Measurements from ENCODE around the gene RAB3D. TPM values are rescaled to one million over a fixed set of nuclear protein-coding genes. Genes with fewer than 3 reads are reported as not detected.

Gene RAB3D
- total and polyA plus RNA-seq, 2 donors (not counting 1 experiment from before 2014, with no cell fraction given) = 11.5 to 20.0 TPM

DNA sequence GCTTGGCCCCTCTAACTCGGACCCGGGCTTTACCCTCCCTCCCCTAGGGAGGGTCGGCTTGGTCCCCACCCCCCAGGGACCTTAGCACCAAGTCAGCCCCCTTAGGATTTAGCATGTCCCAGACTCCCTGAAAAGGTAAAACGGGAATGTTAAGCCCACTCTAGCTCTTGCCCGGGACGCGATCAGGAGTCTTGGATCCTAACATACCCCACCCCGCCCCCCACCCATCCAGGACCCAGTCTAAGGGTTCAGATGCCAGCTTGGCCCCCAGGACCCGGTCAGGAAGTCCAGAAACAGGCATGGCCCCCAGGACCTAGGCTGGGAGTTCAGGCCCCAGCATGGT is 44.2 kb upstream of the RAB3D start:
- Histone ChIP-seq H3K27ac (ENCODE audit: insufficient read depth, low read length) (no peak overlapping the region), H2AFZ (ENCODE audit: low read length) (peak overlapping the region; percentile 5), H3K4me1 (ENCODE audit: control insufficient read depth, extremely low read depth, insufficient read depth, low read length) (peaks cover 2% of the 10 kb centered on the region), H3K27me3 (ENCODE audit: control insufficient read depth, insufficient read depth, low read length) (no peaks in the 10 kb centered on the region), H3K79me2 (ENCODE audit: control insufficient read depth, insufficient read depth, low read length) (peaks cover 4% of the 10 kb centered on the region), H3K9me3 (ENCODE audit: control insufficient read depth, insufficient read depth, low read depth, low read length) (no peaks in the 10 kb centered on the region), H3K9ac (ENCODE audit: insufficient read depth, low read length) (peak overlapping the region; percentile 0), H3K4me2 (ENCODE audit: extremely low read depth, insufficient read depth, low read length) (peak overlapping the region; percentile 58), H4K20me1 (ENCODE audit: control insufficient read depth, extremely low read depth, insufficient read depth, low read length) (no peaks in the 10 kb centered on the region), H3K4me3 (replicated peaks in 1 of 4; ENCODE audit: control extremely low read depth in 1 of 4, insufficient read depth in 1 of 4, low read depth in 3 of 4, low read length in 4 of 4) (peak overlapping the region; percentile 31 to 52 (median 36)), H3K36me3 (ENCODE audit: control insufficient read depth, insufficient read depth, low read length) (no peaks in the 10 kb centered on the region)
- no peak for DNase-seq (ENCODE audit: low read depth in 2 of 2)
- TF ChIP-seq EZH2 (IDR thresholded peaks at IDR 0.05; ENCODE audit: low read length, missing control alignments) = no peak
- TF ChIP-seq, protein P1, sequence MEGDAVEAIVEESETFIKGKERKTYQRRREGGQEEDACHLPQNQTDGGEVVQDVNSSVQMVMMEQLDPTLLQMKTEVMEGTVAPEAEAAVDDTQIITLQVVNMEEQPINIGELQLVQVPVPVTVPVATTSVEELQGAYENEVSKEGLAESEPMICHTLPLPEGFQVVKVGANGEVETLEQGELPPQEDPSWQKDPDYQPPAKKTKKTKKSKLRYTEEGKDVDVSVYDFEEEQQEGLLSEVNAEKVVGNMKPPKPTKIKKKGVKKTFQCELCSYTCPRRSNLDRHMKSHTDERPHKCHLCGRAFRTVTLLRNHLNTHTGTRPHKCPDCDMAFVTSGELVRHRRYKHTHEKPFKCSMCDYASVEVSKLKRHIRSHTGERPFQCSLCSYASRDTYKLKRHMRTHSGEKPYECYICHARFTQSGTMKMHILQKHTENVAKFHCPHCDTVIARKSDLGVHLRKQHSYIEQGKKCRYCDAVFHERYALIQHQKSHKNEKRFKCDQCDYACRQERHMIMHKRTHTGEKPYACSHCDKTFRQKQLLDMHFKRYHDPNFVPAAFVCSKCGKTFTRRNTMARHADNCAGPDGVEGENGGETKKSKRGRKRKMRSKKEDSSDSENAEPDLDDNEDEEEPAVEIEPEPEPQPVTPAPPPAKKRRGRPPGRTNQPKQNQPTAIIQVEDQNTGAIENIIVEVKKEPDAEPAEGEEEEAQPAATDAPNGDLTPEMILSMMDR (conservative IDR thresholded peaks at IDR 0.05 in 1 of 2, IDR thresholded peaks at IDR 0.05 in 1 of 2; ENCODE audit: low read depth in 1 of 2, low read length in 2 of 2) = no peak

DNA sequence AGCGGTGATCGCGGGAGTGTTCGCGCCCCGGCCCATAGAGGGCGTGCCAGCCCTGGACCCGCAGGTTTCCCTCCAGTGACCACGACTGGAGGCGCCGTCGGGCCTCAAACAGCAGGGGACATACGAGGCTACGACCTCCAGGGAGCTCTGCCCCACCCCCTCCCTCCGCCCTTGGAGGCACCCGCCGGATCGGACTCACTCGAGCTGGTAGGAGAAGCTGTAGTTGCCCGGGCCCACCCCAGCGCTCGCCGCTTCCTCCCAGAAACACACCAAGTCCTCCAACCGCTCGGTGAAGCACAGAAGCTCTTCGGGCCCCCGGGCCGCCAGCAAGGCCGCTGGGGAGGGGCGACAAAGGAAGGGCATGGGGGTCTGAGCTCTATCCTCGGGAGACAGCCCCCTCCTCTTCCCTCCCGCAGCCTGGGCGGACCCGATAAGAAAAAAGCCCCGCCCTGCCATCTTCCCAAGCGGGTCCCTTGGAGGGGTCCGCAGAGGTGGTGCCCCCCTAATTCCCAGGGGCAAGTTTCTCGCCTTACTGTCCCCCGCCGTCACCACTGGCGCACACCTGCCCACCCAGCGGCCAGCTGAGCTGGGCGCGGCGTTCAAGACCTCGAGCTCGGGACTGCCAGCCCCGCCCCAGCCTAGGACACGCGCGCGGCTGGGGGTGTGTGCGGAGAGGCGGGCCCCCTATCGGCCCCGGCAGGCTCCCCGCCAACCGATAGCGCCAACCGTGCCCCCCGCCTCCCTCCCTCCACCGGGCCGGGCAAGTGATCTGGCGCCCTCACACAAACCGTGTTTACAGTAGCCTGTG is 43.6 kb upstream of the RAB3D start:
- DNase-seq (ENCODE audit: low read depth in 2 of 2) = no peak
- no peak for TF ChIP-seq EZH2 (IDR thresholded peaks at IDR 0.05; ENCODE audit: low read length, missing control alignments)
- TF ChIP-seq, protein P1 (conservative IDR thresholded peaks at IDR 0.05 in 1 of 2, IDR thresholded peaks at IDR 0.05 in 1 of 2; ENCODE audit: low read depth in 1 of 2, low read length in 2 of 2) = peak; percentile 53 to 60
- peak overlapping the region; percentile 30 for H3K9ac ChIP-seq (ENCODE audit: insufficient read depth, low read length)

DNA sequence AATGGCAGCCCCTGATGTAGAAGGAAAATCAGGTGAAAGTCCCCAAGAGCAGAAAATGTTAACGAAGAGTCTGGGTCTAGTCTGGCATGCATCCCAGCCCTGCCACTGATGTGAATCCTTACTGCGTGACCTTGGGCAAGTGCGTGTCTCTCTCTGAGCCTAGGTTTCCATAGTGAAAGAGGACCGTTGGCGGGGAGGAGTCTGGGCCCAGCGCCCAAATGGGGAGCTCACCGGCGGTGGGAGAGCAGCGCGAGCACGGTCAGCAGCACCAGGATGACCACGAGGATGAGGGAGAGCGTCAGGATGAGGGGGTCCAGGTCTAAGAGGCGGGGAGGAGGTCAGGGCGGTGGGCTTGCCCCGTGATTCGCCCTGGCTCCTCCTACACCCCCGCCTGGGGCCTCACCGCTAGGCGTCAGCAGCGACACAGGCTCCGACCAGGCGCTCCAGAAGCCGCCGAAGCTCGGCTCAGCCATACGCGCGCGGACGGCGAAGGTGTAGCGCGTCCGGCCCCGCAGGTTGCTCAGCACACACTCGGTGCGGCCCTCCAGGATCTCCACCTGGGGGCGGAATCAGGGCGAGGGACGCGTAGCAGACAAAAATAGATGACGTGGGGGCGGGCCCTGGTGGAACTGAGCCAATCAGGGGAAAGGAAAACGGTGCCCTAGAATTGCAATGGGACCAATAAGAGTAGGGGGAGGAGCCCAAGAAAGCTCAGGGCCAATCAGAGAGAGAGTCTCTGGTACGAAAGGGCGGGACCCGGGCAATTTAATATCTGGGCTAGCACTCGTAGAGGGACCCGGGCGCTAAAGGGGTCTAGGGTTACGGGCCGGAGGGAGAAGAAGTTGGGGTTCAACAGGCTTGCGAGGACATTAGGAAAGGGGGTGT is 41.4 kb upstream of the RAB3D start:
- Histone ChIP-seq H3K27me3 (ENCODE audit: control insufficient read depth, insufficient read depth, low read length) (no peaks in the 10 kb centered on the region), H4K20me1 (ENCODE audit: control insufficient read depth, extremely low read depth, insufficient read depth, low read length) (no peaks in the 10 kb centered on the region), H3K36me3 (ENCODE audit: control insufficient read depth, insufficient read depth, low read length) (no peaks in the 10 kb centered on the region), H3K27ac (ENCODE audit: insufficient read depth, low read length) (peak overlapping the region; percentile 89), H3K9me3 (ENCODE audit: control insufficient read depth, insufficient read depth, low read depth, low read length) (no peaks in the 10 kb centered on the region), H3K4me2 (ENCODE audit: extremely low read depth, insufficient read depth, low read length) (peak overlapping the region; percentile 80), H3K9ac (ENCODE audit: insufficient read depth, low read length) (peak overlapping the region; percentile 76), H2AFZ (ENCODE audit: low read length) (peak overlapping the region; percentile 97), H3K4me3 (replicated peaks in 1 of 4; ENCODE audit: control extremely low read depth in 1 of 4, insufficient read depth in 1 of 4, low read depth in 3 of 4, low read length in 4 of 4) (peak overlapping the region; percentile 57 to 75 (median 62)), H3K4me1 (ENCODE audit: control insufficient read depth, extremely low read depth, insufficient read depth, low read length) (peaks cover 25% of the 10 kb centered on the region), H3K79me2 (ENCODE audit: control insufficient read depth, insufficient read depth, low read length) (peaks cover 4% of the 10 kb centered on the region)
- DNase-seq (ENCODE audit: low read depth in 2 of 2) = peak; percentile 91 to 94
- no peak for TF ChIP-seq EZH2 (IDR thresholded peaks at IDR 0.05; ENCODE audit: low read length, missing control alignments)
- TF ChIP-seq, protein P1 (conservative IDR thresholded peaks at IDR 0.05 in 1 of 2, IDR thresholded peaks at IDR 0.05 in 1 of 2; ENCODE audit: low read depth in 1 of 2, low read length in 2 of 2) = peak; percentile 65 to 68

More for the DNA sequence above, 43.6 kb upstream of the RAB3D start:
- H3K79me2 ChIP-seq (ENCODE audit: control insufficient read depth, insufficient read depth, low read length) = peaks cover 4% of the 10 kb centered on the region
- no peaks in the 10 kb centered on the region for H3K27me3 ChIP-seq (ENCODE audit: control insufficient read depth, insufficient read depth, low read length)
- no peaks in the 10 kb centered on the region for H4K20me1 ChIP-seq (ENCODE audit: control insufficient read depth, extremely low read depth, insufficient read depth, low read length)
- H3K4me1 ChIP-seq (ENCODE audit: control insufficient read depth, extremely low read depth, insufficient read depth, low read length) = peaks cover 8% of the 10 kb centered on the region
- H3K4me3 ChIP-seq (replicated peaks in 1 of 4; ENCODE audit: control extremely low read depth in 1 of 4, insufficient read depth in 1 of 4, low read depth in 3 of 4, low read length in 4 of 4) = peak overlapping the region; percentile 31 to 52 (median 36)
- H2AFZ ChIP-seq (ENCODE audit: low read length) = no peak overlapping the region
- H3K27ac ChIP-seq (ENCODE audit: insufficient read depth, low read length) = no peak overlapping the region
- peak overlapping the region; percentile 58 for H3K4me2 ChIP-seq (ENCODE audit: extremely low read depth, insufficient read depth, low read length)
- no peaks in the 10 kb centered on the region for H3K9me3 ChIP-seq (ENCODE audit: control insufficient read depth, insufficient read depth, low read depth, low read length)
- no peaks in the 10 kb centered on the region for H3K36me3 ChIP-seq (ENCODE audit: control insufficient read depth, insufficient read depth, low read length)
